Progenitor cell of endocrine pancreas (in vitro differentiated cells): ENCODE measurements around the gene TUBA8. TPM values are rescaled to one million over a fixed set of nuclear protein-coding genes. Genes with fewer than 3 reads are reported as not detected.

Source experiments
- DNase-seq: peaks from one replicate; pipeline ENCODE4 v3.0.0; 2021; ENCODE audit warnings: low spot score; ENCODE audit not compliant: unreplicated experiment
- H3K27ac Mint-ChIP-seq: 2 replicates; pipeline ENCODE4 v1.8.0; 2021; ENCODE audit warnings: mild to moderate bottlenecking, moderate library complexity, mixed read lengths
- H3K27me3 Mint-ChIP-seq: 2 replicates; pipeline ENCODE4 v1.8.0; 2021; ENCODE audit warnings: mixed read lengths
- H3K36me3 Mint-ChIP-seq: 2 replicates; pipeline ENCODE4 v1.8.0; 2022; ENCODE audit warnings: mixed read lengths; ENCODE audit not compliant: insufficient read depth
- H3K4me1 Mint-ChIP-seq: 2 replicates; pipeline ENCODE4 v1.8.0; 2021; ENCODE audit warnings: low read depth, mixed read lengths
- H3K4me3 Mint-ChIP-seq: 2 replicates; pipeline ENCODE4 v1.8.0; 2021; ENCODE audit warnings: low read depth, mild to moderate bottlenecking, moderate library complexity, mixed read lengths
- H3K9me3 Mint-ChIP-seq: 2 replicates; pipeline ENCODE4 v1.8.0; 2021; ENCODE audit warnings: low read depth, mixed read lengths
- total RNA-seq: library from RNA; stranded (reverse); gene quantifications from 2 replicates; pipeline ENCODE4 v1.2.1, GENCODE V29; 2021
- TF ChIP-seq, protein P1 (sequence below): fragments of 200-600 bp; sonication (generic); IDR thresholded peaks from one replicate; pipeline ENCODE4 v1.5.0; 2021; ENCODE audit warnings: antibody characterized with exemption, mild to moderate bottlenecking; ENCODE audit not compliant: unreplicated experiment

The TUBA8 gene
- total RNA-seq, 1 donor from 2014 or later = 2.4 TPM

DNA sequence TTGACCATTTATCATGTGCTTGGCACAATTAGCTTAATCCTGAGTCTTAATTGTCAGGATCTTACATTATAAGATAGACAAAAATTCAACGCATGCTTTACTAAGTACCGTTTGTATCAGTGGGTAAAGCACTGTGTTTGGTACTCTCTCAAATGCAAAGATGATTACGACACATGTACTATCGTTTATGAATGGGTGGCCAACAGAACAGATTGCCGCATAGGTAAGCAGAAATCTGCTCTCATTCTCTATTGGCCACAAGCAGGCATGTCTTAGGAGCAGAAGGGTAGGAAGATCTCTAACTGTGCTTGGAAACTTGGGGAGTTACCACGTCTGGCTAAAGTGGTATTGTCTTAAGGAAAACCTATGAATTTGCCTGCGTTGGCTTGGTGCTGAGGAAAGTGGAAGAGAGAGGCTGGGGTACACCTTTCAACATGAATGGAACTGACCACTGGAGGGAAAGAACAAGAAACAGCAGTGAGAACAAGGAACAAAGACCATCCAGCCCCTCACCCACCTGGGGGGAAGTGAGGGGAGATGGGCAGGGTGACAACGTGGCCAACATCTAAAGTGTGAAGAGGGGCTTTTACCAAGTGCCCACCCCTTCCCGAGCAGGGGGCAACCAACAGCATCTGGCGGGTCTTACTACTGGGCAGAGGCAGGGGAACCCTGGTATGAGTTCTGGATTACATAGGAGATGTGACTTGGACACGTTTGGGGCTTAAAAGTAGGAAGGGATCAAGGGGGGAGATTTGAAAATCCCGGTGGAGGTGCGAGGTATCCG lies 1.0 kb upstream of the TUBA8 start:
- peaks cover 8% of the 10 kb centered on the region for H3K4me1 Mint-ChIP-seq
- peak overlapping the region; percentile 42 for H3K4me3 Mint-ChIP-seq
- DNase-seq = no peak
- TF ChIP-seq, protein P1, sequence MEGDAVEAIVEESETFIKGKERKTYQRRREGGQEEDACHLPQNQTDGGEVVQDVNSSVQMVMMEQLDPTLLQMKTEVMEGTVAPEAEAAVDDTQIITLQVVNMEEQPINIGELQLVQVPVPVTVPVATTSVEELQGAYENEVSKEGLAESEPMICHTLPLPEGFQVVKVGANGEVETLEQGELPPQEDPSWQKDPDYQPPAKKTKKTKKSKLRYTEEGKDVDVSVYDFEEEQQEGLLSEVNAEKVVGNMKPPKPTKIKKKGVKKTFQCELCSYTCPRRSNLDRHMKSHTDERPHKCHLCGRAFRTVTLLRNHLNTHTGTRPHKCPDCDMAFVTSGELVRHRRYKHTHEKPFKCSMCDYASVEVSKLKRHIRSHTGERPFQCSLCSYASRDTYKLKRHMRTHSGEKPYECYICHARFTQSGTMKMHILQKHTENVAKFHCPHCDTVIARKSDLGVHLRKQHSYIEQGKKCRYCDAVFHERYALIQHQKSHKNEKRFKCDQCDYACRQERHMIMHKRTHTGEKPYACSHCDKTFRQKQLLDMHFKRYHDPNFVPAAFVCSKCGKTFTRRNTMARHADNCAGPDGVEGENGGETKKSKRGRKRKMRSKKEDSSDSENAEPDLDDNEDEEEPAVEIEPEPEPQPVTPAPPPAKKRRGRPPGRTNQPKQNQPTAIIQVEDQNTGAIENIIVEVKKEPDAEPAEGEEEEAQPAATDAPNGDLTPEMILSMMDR = no peak
- no peak overlapping the region for H3K27ac Mint-ChIP-seq
- peaks cover 52% of the 10 kb centered on the region for H3K27me3 Mint-ChIP-seq
- peaks cover 10% of the 10 kb centered on the region for H3K36me3 Mint-ChIP-seq
- H3K9me3 Mint-ChIP-seq = no peaks in the 10 kb centered on the region

DNA sequence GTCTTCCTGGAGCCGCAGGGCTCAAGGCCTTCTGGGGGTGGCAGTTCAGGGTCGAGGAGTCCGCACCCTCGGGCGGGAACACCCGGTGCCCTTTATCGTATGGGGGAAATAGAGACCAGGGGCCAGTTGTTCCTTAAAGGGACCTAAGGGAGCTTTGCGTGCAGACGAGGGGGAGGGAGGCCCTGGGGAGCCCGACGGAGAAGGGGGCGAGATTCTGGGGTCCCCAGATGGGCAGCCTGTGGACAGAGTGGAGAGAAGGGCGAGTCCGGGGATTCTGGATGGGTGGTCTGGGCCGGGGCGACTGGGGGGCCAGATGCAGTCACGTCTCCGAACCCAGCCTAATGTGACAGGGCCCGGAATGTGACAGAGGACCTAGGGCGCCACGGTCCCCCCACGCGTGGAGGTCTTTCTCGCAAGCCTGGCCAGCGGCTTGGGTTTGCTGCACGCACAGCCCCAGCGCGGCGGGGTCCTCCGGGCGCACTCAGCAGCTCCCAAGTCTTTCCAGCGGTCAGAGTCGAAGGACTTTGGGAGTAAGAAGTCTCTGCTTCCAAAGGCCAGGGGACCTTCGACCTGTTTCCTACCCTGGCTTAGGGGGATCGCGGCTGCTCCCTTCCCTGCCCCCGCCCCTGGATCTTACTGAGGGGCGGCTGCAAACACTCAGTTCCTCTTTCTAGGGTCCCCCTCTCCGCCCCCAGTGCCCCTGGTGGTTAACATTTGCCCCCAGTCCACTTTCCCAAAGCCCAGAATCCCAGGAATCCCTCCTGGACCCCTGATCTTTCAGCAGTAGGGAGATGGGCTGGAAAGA lies 547 bp downstream of the TUBA8 start:
- Mint-ChIP-seq H3K36me3 (peaks cover 2% of the 10 kb centered on the region), H3K9me3 (no peaks in the 10 kb centered on the region), H3K27me3 (peaks cover 49% of the 10 kb centered on the region), H3K4me1 (peaks cover 8% of the 10 kb centered on the region), H3K4me3 (peak overlapping the region; percentile 48), H3K27ac (no peak overlapping the region)
- TF ChIP-seq, protein P1 = no peak
- DNase-seq = no peak

DNA sequence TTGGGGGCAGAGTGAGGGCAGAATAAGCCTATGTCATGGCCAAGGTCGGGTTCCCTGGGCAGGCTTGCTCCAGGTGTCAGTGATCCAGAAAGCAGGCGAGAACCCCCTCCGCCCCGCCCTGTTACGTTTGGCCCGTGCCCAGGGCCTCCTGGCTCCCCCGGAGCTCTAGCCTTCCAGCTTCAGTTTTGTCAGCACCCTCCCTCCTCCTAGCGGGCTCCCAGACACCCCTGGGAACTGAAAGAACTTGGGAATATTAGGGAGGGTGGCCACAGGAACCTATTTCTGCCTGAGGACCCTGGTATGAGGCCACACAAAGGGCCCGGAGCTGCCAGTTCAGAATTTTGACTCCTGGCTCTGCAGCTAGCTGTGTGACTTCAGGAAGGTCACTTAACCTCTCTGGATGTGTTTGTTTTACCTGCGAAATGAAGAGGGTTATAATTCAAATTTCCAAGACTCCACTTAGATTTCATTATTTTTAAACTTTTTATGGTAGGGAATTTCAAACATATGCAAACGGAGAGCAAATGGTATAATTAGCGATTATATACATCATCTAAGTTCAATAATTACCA lies 1.2 kb downstream of the TUBA8 start:
- H3K9me3 Mint-ChIP-seq = no peaks in the 10 kb centered on the region
- no peak for DNase-seq
- H3K4me3 Mint-ChIP-seq = no peak overlapping the region
- H3K27me3 Mint-ChIP-seq = peaks cover 49% of the 10 kb centered on the region
- TF ChIP-seq, protein P1 = no peak
- peaks cover 8% of the 10 kb centered on the region for H3K4me1 Mint-ChIP-seq
- peaks cover 2% of the 10 kb centered on the region for H3K36me3 Mint-ChIP-seq
- no peak overlapping the region for H3K27ac Mint-ChIP-seq

DNA sequence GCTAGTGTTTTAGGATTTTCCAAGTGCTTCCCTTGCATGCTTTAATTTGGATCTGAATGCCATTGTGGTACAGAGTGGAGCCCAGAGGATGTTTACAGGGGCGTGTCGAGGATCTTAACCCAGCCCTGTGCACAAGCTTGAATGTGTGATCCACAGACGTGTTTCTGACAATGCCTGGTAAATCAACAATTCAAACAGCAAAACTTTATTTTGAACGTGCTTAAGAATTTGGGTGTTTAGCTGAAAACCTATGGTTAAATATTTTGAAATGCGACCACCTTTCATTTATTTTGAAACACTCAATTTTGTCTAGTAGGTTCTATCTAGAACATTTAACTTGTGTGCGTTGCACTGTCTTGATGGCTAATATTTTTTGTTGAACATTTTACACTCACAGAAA lies 1.8 kb downstream of the TUBA8 start:
- H3K27me3 Mint-ChIP-seq = peaks cover 47% of the 10 kb centered on the region
- peaks cover 8% of the 10 kb centered on the region for H3K4me1 Mint-ChIP-seq
- no peaks in the 10 kb centered on the region for H3K9me3 Mint-ChIP-seq

More for the DNA sequence above, 1.8 kb downstream of the TUBA8 start:
- TF ChIP-seq, protein P1 = no peak
- Mint-ChIP-seq H3K27ac (no peak overlapping the region), H3K36me3 (no peaks in the 10 kb centered on the region), H3K4me3 (no peak overlapping the region)
- DNase-seq = no peak
